WTC11 (cell line): ENCODE measurements around the gene GUCA2B.

Experiments
- ATF3 ChIP-seq: sonication (generic); formaldehyde crosslinking; conservative IDR thresholded peaks from 2 replicates; pipeline ENCODE4 v1.8.1; 2022; ENCODE audit warnings: mild to moderate bottlenecking, missing genetic modification reagents
- CTCF ChIP-seq: fragments of 200-600 bp; IDR thresholded peaks from 2 replicates; pipeline ENCODE4 v1.8.0; 2022; ENCODE audit warnings: antibody characterized with exemption
- MLX ChIP-seq: sonication (generic); formaldehyde crosslinking; IDR thresholded peaks from 2 replicates; pipeline ENCODE4 v1.8.1; 2023; ENCODE audit warnings: mild to moderate bottlenecking, missing genetic modification reagents, moderate library complexity
- MYBL2 ChIP-seq: sonication (generic); formaldehyde crosslinking; IDR thresholded peaks from 2 replicates; pipeline ENCODE4 v1.8.1; 2023; ENCODE audit warnings: mild to moderate bottlenecking, moderate library complexity, missing genetic modification reagents
- NR3C1 ChIP-seq: sonication (generic); formaldehyde crosslinking; conservative IDR thresholded peaks from 2 replicates; pipeline ENCODE4 v1.8.1; 2023; ENCODE audit warnings: low read depth, mild to moderate bottlenecking, missing genetic modification reagents
- TCF7 ChIP-seq: sonication (generic); formaldehyde crosslinking; IDR thresholded peaks from 2 replicates; pipeline ENCODE4 v1.8.0; 2022; ENCODE audit warnings: mild to moderate bottlenecking, low read depth, missing genetic modification reagents, moderate library complexity

GRCh38 chr1:42189931-42190853, 37.0 kb downstream of the GUCA2B start:
- TF ChIP-seq NR3C1 (no peak), MYBL2 (no peak), CTCF (no peak), ATF3 (CRISPR knock-in tag) (no peak), TCF7 (no peak), MLX (CRISPR knock-in tag) (no peak)
